Measurements from ENCODE around the gene SPNS3. TPM values are rescaled to one million over a fixed set of nuclear protein-coding genes. Genes with fewer than 3 reads are reported as not detected.

Gene SPNS3
- total RNA-seq, 3 donors from 2014 or later: 0.38 to 0.72 TPM; not detected in 1

GRCh38 chr17:4500191-4500571 is 66.4 kb downstream of the SPNS3 start:
- DNase-seq: no peak
- no peak for ATAC-seq
- TF ChIP-seq, protein P1, sequence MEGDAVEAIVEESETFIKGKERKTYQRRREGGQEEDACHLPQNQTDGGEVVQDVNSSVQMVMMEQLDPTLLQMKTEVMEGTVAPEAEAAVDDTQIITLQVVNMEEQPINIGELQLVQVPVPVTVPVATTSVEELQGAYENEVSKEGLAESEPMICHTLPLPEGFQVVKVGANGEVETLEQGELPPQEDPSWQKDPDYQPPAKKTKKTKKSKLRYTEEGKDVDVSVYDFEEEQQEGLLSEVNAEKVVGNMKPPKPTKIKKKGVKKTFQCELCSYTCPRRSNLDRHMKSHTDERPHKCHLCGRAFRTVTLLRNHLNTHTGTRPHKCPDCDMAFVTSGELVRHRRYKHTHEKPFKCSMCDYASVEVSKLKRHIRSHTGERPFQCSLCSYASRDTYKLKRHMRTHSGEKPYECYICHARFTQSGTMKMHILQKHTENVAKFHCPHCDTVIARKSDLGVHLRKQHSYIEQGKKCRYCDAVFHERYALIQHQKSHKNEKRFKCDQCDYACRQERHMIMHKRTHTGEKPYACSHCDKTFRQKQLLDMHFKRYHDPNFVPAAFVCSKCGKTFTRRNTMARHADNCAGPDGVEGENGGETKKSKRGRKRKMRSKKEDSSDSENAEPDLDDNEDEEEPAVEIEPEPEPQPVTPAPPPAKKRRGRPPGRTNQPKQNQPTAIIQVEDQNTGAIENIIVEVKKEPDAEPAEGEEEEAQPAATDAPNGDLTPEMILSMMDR (IDR thresholded peaks at IDR 0.05): no peak
- Histone ChIP-seq H3K4me3 (no peak overlapping the region), H3K4me1 (ENCODE audit: low read depth) (peaks cover 10% of the 10 kb centered on the region), H3K9me3 (no peaks in the 10 kb centered on the region), H3K36me3 (ENCODE audit: low read depth) (no peaks in the 10 kb centered on the region)
- intact Hi-C loops (cut with DNase I, micrococcal nuclease): no loop called here

- intact Hi-C loops (cut with DNase I, micrococcal nuclease): no loop called here
- no peak for ATAC-seq
- H3K4me1 ChIP-seq (ENCODE audit: low read depth): peaks cover 10% of the 10 kb centered on the region
- TF ChIP-seq, protein P1 (IDR thresholded peaks at IDR 0.05): no peak
- no peak for DNase-seq
- no peak overlapping the region for H3K4me3 ChIP-seq
- H3K9me3 ChIP-seq: no peaks in the 10 kb centered on the region
- no peaks in the 10 kb centered on the region for H3K36me3 ChIP-seq (ENCODE audit: low read depth)
These were observed 67.7 kb downstream of the SPNS3 start for GRCh38 chr17:4501295-4501949.

GRCh38 chr17:4502466-4503154 is 68.9 kb downstream of the SPNS3 start:
- peaks cover 10% of the 10 kb centered on the region for H3K4me1 ChIP-seq (ENCODE audit: low read depth)
- intact Hi-C loops (cut with DNase I, micrococcal nuclease): no loop called here
- TF ChIP-seq, protein P1 (IDR thresholded peaks at IDR 0.05): no peak

DNA sequence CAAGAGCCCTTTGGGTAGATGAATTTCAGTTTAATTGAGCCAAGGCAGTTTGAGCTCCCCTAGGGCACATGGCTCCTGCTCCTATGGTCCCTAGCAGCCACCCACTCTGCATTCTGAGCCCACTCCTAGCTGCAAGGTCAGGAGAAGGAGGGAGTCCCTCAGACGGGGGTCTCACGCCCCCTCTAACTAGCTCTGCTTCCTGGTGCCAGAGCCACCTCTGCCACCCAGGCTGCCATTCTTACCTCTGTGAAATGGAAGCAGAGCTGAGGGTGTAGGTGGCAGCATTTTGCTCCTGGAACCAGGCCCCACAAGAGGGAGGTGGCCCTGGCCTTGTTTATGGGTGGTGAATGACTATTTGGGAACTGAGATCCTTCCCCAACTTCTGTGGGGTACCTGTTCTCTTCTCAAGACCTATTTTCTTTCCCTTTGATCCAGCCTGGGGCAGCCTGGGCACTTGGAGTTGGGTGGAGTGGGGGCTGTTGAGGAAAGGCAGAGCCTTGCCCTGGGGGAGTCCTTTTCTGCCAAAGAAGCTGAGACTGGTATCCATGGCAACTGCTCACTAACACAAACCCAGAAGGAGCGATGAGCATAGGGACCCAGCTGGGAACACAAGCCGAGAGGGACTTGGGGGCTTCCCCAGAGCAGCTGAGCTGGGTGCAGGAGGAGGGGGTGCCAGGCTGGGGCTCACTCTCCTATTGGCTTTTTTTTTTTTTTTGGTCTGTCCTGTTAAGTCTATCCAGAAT is 69.7 kb downstream of the SPNS3 start:
- peaks cover 10% of the 10 kb centered on the region for H3K4me1 ChIP-seq (ENCODE audit: low read depth)
- H3K36me3 ChIP-seq (ENCODE audit: low read depth): no peaks in the 10 kb centered on the region
- ATAC-seq: no peak
- TF ChIP-seq, protein P1 (IDR thresholded peaks at IDR 0.05): no peak
- H3K9me3 ChIP-seq: no peaks in the 10 kb centered on the region
- intact Hi-C loops (cut with DNase I, micrococcal nuclease): no loop called here
- DNase-seq: no peak
- H3K4me3 ChIP-seq: no peak overlapping the region

More at GRCh38 chr17:4502466-4503154, 68.9 kb downstream of the SPNS3 start:
- Histone ChIP-seq H3K9me3 (no peaks in the 10 kb centered on the region), H3K36me3 (ENCODE audit: low read depth) (no peaks in the 10 kb centered on the region), H3K4me3 (no peak overlapping the region)
- ATAC-seq (no peak), DNase-seq (no peak)

- Histone ChIP-seq H3K4me3 (no peak overlapping the region), H3K9me3 (no peaks in the 10 kb centered on the region), H3K4me1 (ENCODE audit: low read depth) (peaks cover 8% of the 10 kb centered on the region), H3K36me3 (ENCODE audit: low read depth) (no peaks in the 10 kb centered on the region)
- intact Hi-C loops (cut with DNase I, micrococcal nuclease): no loop called here
- peak; percentile 47 for ATAC-seq
- TF ChIP-seq, protein P1 (IDR thresholded peaks at IDR 0.05): no peak
- DNase-seq: peak in 1 of 3 donors; percentile 49
These were observed 70.4 kb downstream of the SPNS3 start for GRCh38 chr17:4504188-4504587.

Data from mucosa of descending colon (tissue), 3 donors.